AG10803 (cell line): ENCODE measurements around the gene TLE6.

ENCODE experiments used
- DNase-seq: peaks from one replicate; pipeline ENCODE4 v3.0.0; 2010; ENCODE audit warnings: low read depth
- H3K4me3 ChIP-seq: 2 replicates; pipeline ENCODE4 v1.5.1; 2011; ENCODE audit warnings: mild to moderate bottlenecking, low read length, control low read depth
- TF ChIP-seq, protein P1 (sequence below): conservative IDR thresholded peaks from 2 replicates; pipeline ENCODE4 v1.5.1; 2011; ENCODE audit warnings: mild to moderate bottlenecking, low read length, control low read depth, inconsistent platforms

Gene TLE6

DNA sequence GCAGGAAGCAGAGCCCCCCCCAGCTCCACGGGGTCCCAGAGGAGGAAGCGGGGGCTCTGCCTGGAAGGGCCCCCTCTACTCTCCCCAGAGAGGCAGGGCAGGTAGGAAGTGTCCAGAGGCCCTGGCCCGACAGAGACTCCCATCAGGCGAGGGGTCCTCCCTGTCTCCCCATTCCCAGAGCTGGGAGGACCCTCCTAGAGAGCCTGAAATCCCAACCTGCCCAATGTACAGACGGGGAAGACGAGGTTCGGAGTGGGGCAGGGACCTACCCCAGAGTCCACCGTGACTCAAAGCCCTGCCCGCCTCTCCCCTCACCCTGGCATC lies 50.6 kb downstream of the TLE6 start:
- no peak for DNase-seq
- TF ChIP-seq, protein P1, sequence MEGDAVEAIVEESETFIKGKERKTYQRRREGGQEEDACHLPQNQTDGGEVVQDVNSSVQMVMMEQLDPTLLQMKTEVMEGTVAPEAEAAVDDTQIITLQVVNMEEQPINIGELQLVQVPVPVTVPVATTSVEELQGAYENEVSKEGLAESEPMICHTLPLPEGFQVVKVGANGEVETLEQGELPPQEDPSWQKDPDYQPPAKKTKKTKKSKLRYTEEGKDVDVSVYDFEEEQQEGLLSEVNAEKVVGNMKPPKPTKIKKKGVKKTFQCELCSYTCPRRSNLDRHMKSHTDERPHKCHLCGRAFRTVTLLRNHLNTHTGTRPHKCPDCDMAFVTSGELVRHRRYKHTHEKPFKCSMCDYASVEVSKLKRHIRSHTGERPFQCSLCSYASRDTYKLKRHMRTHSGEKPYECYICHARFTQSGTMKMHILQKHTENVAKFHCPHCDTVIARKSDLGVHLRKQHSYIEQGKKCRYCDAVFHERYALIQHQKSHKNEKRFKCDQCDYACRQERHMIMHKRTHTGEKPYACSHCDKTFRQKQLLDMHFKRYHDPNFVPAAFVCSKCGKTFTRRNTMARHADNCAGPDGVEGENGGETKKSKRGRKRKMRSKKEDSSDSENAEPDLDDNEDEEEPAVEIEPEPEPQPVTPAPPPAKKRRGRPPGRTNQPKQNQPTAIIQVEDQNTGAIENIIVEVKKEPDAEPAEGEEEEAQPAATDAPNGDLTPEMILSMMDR: no peak
- H3K4me3 ChIP-seq: no peak overlapping the region

GRCh38 chr19:3028305-3029064 lies 51.1 kb downstream of the TLE6 start:
- peak overlapping the region; percentile 57 for H3K4me3 ChIP-seq
- TF ChIP-seq, protein P1: no peak
- DNase-seq: no peak

GRCh38 chr19:3029065-3029923 lies 51.9 kb downstream of the TLE6 start, which contains the start of gene TLE2:
TLE2 (minus strand) TSS chr19:3029280; CDS start chr19:3028904, 376 bp downstream.
- DNase-seq: no peak
- TF ChIP-seq, protein P1: no peak
- peak within 1 kb of the TSS; percentile 57 for H3K4me3 ChIP-seq

DNA sequence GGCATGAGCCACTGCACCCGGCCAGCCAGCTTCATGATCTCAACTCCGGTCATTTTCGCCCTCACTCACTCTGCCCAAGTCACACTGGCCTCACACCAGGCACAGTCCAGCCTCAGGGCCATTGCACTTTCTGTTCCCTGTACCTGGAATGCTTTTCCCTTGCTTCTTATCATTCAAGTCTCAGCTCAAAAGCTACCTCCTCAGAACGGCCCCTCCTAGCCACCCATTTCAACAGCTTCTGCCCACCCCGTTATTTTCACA lies 54.2 kb downstream of the TLE6 start:
- TF ChIP-seq, protein P1: no peak
- DNase-seq: no peak
- no peak overlapping the region for H3K4me3 ChIP-seq

DNA sequence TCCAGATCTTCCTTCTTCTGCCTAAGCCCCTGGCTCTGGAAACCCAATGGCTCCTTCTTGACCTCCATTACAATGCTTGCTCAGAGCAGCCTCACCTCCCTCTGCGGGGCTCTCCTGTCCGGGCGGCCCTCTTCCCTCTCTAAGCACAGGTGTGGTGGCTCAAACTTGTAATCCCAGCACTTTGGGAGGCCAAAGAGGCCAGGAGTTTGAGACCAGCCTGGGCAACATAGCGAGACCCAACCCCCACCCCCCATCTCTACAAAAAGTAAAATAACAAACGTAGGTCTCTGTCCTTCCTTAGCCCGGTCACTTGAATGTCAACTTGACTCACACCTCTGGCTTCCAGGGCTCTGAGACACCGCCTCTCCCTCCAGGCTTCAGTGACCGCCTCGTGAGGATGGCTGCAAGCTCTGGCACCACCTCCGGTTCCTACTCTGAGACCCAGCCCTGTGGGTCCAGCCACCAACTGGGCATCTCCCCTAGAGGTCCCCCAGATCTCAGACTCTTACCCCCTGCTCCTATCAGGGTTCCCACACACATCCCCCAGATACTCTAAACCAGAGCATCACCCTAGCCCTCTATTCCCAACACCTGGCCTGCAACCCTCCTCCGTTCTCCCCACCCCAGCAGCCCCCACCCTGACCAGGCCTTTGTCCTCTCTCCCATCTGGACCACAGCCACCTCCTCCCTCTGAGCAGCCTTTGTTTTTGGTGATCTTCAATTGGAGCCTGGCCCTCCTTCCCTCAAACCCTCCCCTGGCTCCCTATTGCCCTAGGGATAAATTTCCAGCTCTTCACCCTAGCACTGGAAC lies 56.4 kb downstream of the TLE6 start:
- TF ChIP-seq, protein P1: no peak

DNA sequence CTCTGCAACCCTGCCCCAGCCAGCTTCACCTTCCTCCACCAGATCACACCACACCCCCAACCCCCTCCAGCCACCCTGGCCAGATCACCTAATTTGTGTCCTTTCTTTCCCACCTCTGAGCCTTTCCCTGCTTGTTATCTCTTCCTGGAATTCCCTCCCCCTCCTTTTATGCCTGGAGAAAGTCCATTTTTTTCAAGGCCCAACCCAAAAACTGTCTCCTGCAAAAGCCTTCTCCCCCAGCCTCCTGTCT lies 57.0 kb downstream of the TLE6 start:
- H3K4me3 ChIP-seq: no peak overlapping the region
- no peak for DNase-seq
- TF ChIP-seq, protein P1: no peak

More for the DNA sequence above, 56.4 kb downstream of the TLE6 start:
- H3K4me3 ChIP-seq: no peak overlapping the region
- DNase-seq: no peak
